CD4-positive, alpha-beta T cell (primary cell): ENCODE measurements around the gene TRPV5. TPM values are rescaled to one million over a fixed set of nuclear protein-coding genes. Genes with fewer than 3 reads are reported as not detected.

Source experiments
- ATAC-seq: fragments of 200-7000 bp; cut with Tn5 transposase; one replicate; pipeline ENCODE4 v1.10.0; 2022; ENCODE audit warnings: mild to moderate bottlenecking; ENCODE audit not compliant: poor library complexity
- CTCF ChIA-PET: fragments of 350-600 bp; sonication (Branson Sonifier 250); formaldehyde crosslinking; loops from one replicate; lab custom pipeline; 2021; ENCODE audit warnings: antibody characterized with exemption, inconsistent platforms; lab: Charles Lee
- POLR2A ChIA-PET: fragments of 350-600 bp; sonication (Branson Sonifier 250); formaldehyde crosslinking; loops from one replicate; lab custom pipeline; 2021; ENCODE audit warnings: antibody characterized with exemption, inconsistent platforms; lab: Charles Lee
- DNase-seq, 14 experiments: peaks; one replicate each; pipeline ENCODE4 v3.0.0-alpha.2; 2013 to 2020; ENCODE audit warnings: mixed read lengths in 2 of 14
- H3K27ac ChIP-seq, 2 donors: one replicate each; pipeline versions ENCODE4 v1.5.1 to v1.7.0; 2013; ENCODE audit warnings: low read length in 2 of 2, low read depth in 1 of 2, mild to moderate bottlenecking in 1 of 2
- H3K27me3 ChIP-seq, 2 experiments: 1 replicate in 1 of 2; 2 replicates in 1 of 2; pipeline versions ENCODE4 v1.6.1 to v1.7.0; 2013; ENCODE audit warnings: low read length in 2 of 2, control low read depth in 1 of 2, mild to moderate bottlenecking in 1 of 2, moderate library complexity in 1 of 2; ENCODE audit not compliant: insufficient read depth in 2 of 2, control insufficient read depth in 1 of 2
- H3K36me3 ChIP-seq: one replicate; pipeline ENCODE4 v1.6.1; 2013; ENCODE audit warnings: low read length, control low read depth; ENCODE audit not compliant: insufficient read depth
- H3K4me1 ChIP-seq: one replicate; pipeline ENCODE4 v1.6.1; 2013; ENCODE audit warnings: low read length, control low read depth; ENCODE audit not compliant: insufficient read depth
- H3K4me3 ChIP-seq: one replicate; pipeline ENCODE4 v1.5.1; 2013; ENCODE audit warnings: mild to moderate bottlenecking, low read length, moderate library complexity
- H3K9me3 ChIP-seq, 2 experiments: 1 replicate in 1 of 2; 2 replicates in 1 of 2; pipeline versions ENCODE4 v1.6.1 to v1.7.0; 2013; ENCODE audit warnings: low read length in 2 of 2, mild to moderate bottlenecking in 2 of 2, control low read depth in 1 of 2, moderate library complexity in 1 of 2; ENCODE audit not compliant: control insufficient read depth in 1 of 2, insufficient read depth in 1 of 2
- H3K27ac Mint-ChIP-seq: one replicate; pipeline ENCODE4 v1.8.0; 2020; ENCODE audit warnings: mixed read lengths
- H3K27me3 Mint-ChIP-seq: one replicate; pipeline ENCODE4 v1.8.0; 2021; ENCODE audit warnings: mixed read lengths
- H3K36me3 Mint-ChIP-seq: one replicate; pipeline ENCODE4 v1.8.0; 2021; ENCODE audit warnings: low read depth, mixed read lengths
- H3K4me1 Mint-ChIP-seq: one replicate; pipeline ENCODE4 v1.8.0; 2021; ENCODE audit warnings: low read depth, mixed read lengths
- H3K4me3 Mint-ChIP-seq: one replicate; pipeline ENCODE4 v1.8.0; 2020; ENCODE audit warnings: mild to moderate bottlenecking, mixed read lengths
- H3K9me3 Mint-ChIP-seq: one replicate; pipeline ENCODE4 v1.8.0; 2020; ENCODE audit warnings: mixed read lengths
- CTCF ChIP-seq: fragments of 200-600 bp; IDR thresholded peaks from one replicate; pipeline ENCODE4 v1.8.0; 2022; ENCODE audit warnings: antibody characterized with exemption, mild to moderate bottlenecking
- intact Hi-C, 2 experiments: fragments of 100-400 bp; cut with DNase I in 1 of 2; cut with micrococcal nuclease in 1 of 2; formaldehyde crosslinking; loops; one replicate each; pipeline versions ENCODE4 v1.15.1 to v1.9.0; 2023 to 2025; cut with DNase I, micrococcal nuclease
- total RNA-seq, 174 experiments: library from RNA in 2 of 174; stranded (reverse) in 2 of 174; gene quantifications; one replicate each; pipeline ENCODE4 v1.2.3 and lab custom pipeline; 2021 to 2026

Gene TRPV5
- total RNA-seq, 2 experiments from 2014 or later = not detected

GRCh38 chr7:142871260-142872105 is 62.1 kb downstream of the TRPV5 start:
- Mint-ChIP-seq H3K4me1 (peaks cover under 1% of the 10 kb centered on the region), H3K9me3 (no peaks in the 10 kb centered on the region), H3K36me3 (peaks cover 47% of the 10 kb centered on the region), H3K27ac (no peak overlapping the region), H3K27me3 (no peaks in the 10 kb centered on the region), H3K4me3 (no peak overlapping the region)
- ChIA-PET CTCF (no interaction called here), POLR2A (interaction anchor here (1.8 kb wide), 1 partner anchor 63 kb away, joined by 9 read pairs; no protein-coding TSS in a partner anchor)
- Histone ChIP-seq H3K9me3 (peaks cover 0 to 4% of the 10 kb centered on the region in 2 experiments), H3K36me3 (peaks cover 21% of the 10 kb centered on the region), H3K4me3 (no peak overlapping the region), H3K27me3 (no peaks in the 10 kb centered on the region), H3K27ac (no peak overlapping the region), H3K4me1 (no peaks in the 10 kb centered on the region)
- intact Hi-C loops = no loop called here
- no peak for TF ChIP-seq CTCF
- no peak for DNase-seq
- ATAC-seq = no peak

GRCh38 chr7:142870566-142871259 is 62.8 kb downstream of the TRPV5 start:
- Histone ChIP-seq H3K36me3 (peaks cover 22% of the 10 kb centered on the region), H3K4me1 (peaks cover 5% of the 10 kb centered on the region), H3K4me3 (no peak overlapping the region), H3K27ac (no peak overlapping the region), H3K9me3 (peaks cover 0 to 4% of the 10 kb centered on the region in 2 experiments), H3K27me3 (no peaks in the 10 kb centered on the region)
- ChIA-PET CTCF (no interaction called here), POLR2A (no interaction called here)
- H3K9me3 Mint-ChIP-seq = no peaks in the 10 kb centered on the region
- TF ChIP-seq CTCF = no peak
- no peaks in the 10 kb centered on the region for H3K27me3 Mint-ChIP-seq
- intact Hi-C loops = no loop called here
- H3K27ac Mint-ChIP-seq = no peak overlapping the region
- no peak for ATAC-seq
- no peak overlapping the region for H3K4me3 Mint-ChIP-seq
- H3K4me1 Mint-ChIP-seq = peaks cover 6% of the 10 kb centered on the region
- H3K36me3 Mint-ChIP-seq = peaks cover 52% of the 10 kb centered on the region
- DNase-seq = no peak

GRCh38 chr7:142870147-142870559 is 63.4 kb downstream of the TRPV5 start:
- H3K4me1 ChIP-seq = peaks cover 9% of the 10 kb centered on the region
- no peak for ATAC-seq
- H3K4me3 ChIP-seq = no peak overlapping the region
- peaks cover 0 to 4% of the 10 kb centered on the region in 2 experiments for H3K9me3 ChIP-seq
- no peak overlapping the region for H3K27ac ChIP-seq
- H3K36me3 Mint-ChIP-seq = peaks cover 52% of the 10 kb centered on the region
- H3K4me3 Mint-ChIP-seq = no peak overlapping the region
- no peak for DNase-seq
- no peak overlapping the region for H3K27ac Mint-ChIP-seq
- peaks cover 22% of the 10 kb centered on the region for H3K36me3 ChIP-seq
- ChIA-PET CTCF (no interaction called here), POLR2A (no interaction called here)
- no peaks in the 10 kb centered on the region for H3K9me3 Mint-ChIP-seq
- no peak for TF ChIP-seq CTCF
- intact Hi-C loops = no loop called here
- H3K4me1 Mint-ChIP-seq = peaks cover 6% of the 10 kb centered on the region
- H3K27me3 ChIP-seq = no peaks in the 10 kb centered on the region
- no peaks in the 10 kb centered on the region for H3K27me3 Mint-ChIP-seq
